A673 (cell line): ENCODE data around the gene EXOSC7. TPM values are rescaled to one million over a fixed set of nuclear protein-coding genes. Genes with fewer than 3 reads are reported as not detected.

ENCODE experiments used
- BruUV-seq: library from RNA; stranded (reverse); fragments of 400-500 nt; replicated peaks from 2 replicates; lab custom pipeline; 2021; lab: Mats Ljungman, UMichigan
- CTCF ChIA-PET: fragments of 300-600 bp; sonication (Branson Sonifier 250); formaldehyde crosslinking; loops from one replicate; lab custom pipeline; 2022; ENCODE audit warnings: antibody characterized with exemption; lab: Charles Lee
- POLR2A ChIA-PET: fragments of 300-600 bp; sonication (Branson Sonifier 250); formaldehyde crosslinking; loops from one replicate; lab custom pipeline; 2022; ENCODE audit warnings: antibody characterized with exemption; ENCODE audit not compliant: low non-redundant PET; lab: Charles Lee
- DNase-seq: peaks from one replicate; pipeline ENCODE4 v3.0.0-alpha.2; 2015; ENCODE audit warnings: low spot score
- H3K27ac ChIP-seq: fragments of 200-600 bp; sonication (generic); 2 replicates; pipeline ENCODE4 v1.5.1; 2016; ENCODE audit warnings: mixed run types, low read depth, mild to moderate bottlenecking, mixed read lengths, antibody characterized with exemption, low read length; ENCODE audit not compliant: poor library complexity, severe bottlenecking
- H3K27me3 ChIP-seq: fragments of 200-600 bp; sonication (generic); replicated peaks from 2 replicates; pipeline ENCODE4 v1.6.1; 2017; ENCODE audit warnings: mixed run types, low read depth, mild to moderate bottlenecking, mixed read lengths, antibody characterized with exemption, low read length; ENCODE audit not compliant: insufficient read depth, poor library complexity
- H3K36me3 ChIP-seq: fragments of 200-600 bp; sonication (generic); 2 replicates; pipeline ENCODE4 v1.6.1; 2016; ENCODE audit warnings: mixed run types, mild to moderate bottlenecking, mixed read lengths, antibody characterized with exemption, low read length; ENCODE audit not compliant: insufficient read depth, poor library complexity, severe bottlenecking
- H3K4me1 ChIP-seq: fragments of 200-600 bp; sonication (generic); 2 replicates; pipeline ENCODE4 v1.6.1; 2017; ENCODE audit warnings: mixed run types, mild to moderate bottlenecking, mixed read lengths, antibody characterized with exemption, low read length; ENCODE audit not compliant: insufficient read depth, poor library complexity, severe bottlenecking
- H3K4me3 ChIP-seq: fragments of 200-600 bp; sonication (generic); 2 replicates; pipeline ENCODE4 v1.5.1; 2016; ENCODE audit warnings: low read depth, mixed run types, mild to moderate bottlenecking, mixed read lengths, low read length; ENCODE audit not compliant: poor library complexity, severe bottlenecking
- H3K9me3 ChIP-seq: fragments of 200-600 bp; sonication (generic); 2 replicates; pipeline ENCODE4 v1.6.1; 2016; ENCODE audit warnings: mixed run types, low read depth, mild to moderate bottlenecking, mixed read lengths, antibody characterized with exemption, low read length; ENCODE audit not compliant: poor library complexity, severe bottlenecking
- EZH2 ChIP-seq: fragments of 200-600 bp; sonication (generic); IDR thresholded peaks from 2 replicates; pipeline ENCODE4 v1.6.1; 2017; ENCODE audit warnings: borderline replicate concordance, low read depth, mild to moderate bottlenecking, mixed read lengths, antibody characterized with exemption, low read length; ENCODE audit not compliant: poor library complexity, severe bottlenecking
- intact Hi-C: fragments of 100-400 bp; cut with micrococcal nuclease; formaldehyde crosslinking; loops from one replicate; pipeline ENCODE4 v1.10.0; 2022; ENCODE audit not compliant: unreplicated experiment
- total RNA-seq: library from RNA; stranded (reverse); gene quantifications from 2 replicates; pipeline ENCODE4 v1.2.3, GENCODE V29; 2021
- TF ChIP-seq, protein P1 (sequence below): fragments of 300-800, 200-600 bp; sonication (generic); conservative IDR thresholded peaks from 2 replicates; pipeline ENCODE4 v1.5.1; 2017; ENCODE audit warnings: low read depth, mild to moderate bottlenecking, antibody characterized with exemption, low read length, moderate library complexity, mixed read lengths

The EXOSC7 gene
- total RNA-seq, 1 experiment from 2014 or later = 47.4 TPM

DNA sequence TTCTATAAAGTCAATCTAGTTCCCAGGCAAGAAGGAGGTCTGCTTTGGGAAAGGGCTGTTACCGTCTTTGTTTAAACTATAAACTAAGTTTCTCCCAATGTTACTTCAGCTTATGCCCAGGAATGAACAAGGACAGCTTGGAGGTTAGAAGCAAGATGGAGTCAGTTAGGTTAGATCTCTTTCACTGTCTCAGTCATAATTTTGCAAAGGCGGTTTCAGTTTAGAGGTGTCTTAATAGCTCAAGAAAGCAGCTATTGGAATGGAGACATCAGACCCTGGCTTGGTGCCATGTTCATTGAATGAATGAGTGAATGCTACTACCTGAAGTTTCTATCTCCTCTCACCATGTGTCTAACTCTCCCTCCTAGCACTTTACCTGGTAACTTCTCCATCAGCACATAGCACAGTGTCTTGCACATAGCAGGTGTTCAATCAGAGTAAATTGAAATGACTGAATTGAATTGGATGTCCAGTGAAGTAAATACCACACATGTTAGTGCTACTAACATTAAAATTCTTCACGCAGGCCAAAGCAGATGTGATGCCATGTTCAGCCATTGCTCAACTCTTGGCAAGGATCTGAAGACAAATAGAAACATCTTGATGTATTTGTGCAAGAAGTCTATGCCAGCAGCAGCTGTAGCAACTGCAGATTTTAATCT, 78.3 kb downstream of the EXOSC7 start:
- Histone ChIP-seq H3K27me3 (no peaks in the 10 kb centered on the region), H3K9me3 (no peaks in the 10 kb centered on the region), H3K4me3 (no peak overlapping the region), H3K36me3 (no peaks in the 10 kb centered on the region), H3K27ac (no peak overlapping the region), H3K4me1 (peaks cover 10% of the 10 kb centered on the region)
- no TSS peak for BruUV-seq
- intact Hi-C loops = no loop called here
- DNase-seq = no peak
- CTCF ChIA-PET = interaction anchor here (1.0 kb wide), 1 partner anchor 13 kb away, joined by 3 read pairs; no protein-coding TSS in a partner anchor
- TF ChIP-seq EZH2 = no peak
- TF ChIP-seq, protein P1, sequence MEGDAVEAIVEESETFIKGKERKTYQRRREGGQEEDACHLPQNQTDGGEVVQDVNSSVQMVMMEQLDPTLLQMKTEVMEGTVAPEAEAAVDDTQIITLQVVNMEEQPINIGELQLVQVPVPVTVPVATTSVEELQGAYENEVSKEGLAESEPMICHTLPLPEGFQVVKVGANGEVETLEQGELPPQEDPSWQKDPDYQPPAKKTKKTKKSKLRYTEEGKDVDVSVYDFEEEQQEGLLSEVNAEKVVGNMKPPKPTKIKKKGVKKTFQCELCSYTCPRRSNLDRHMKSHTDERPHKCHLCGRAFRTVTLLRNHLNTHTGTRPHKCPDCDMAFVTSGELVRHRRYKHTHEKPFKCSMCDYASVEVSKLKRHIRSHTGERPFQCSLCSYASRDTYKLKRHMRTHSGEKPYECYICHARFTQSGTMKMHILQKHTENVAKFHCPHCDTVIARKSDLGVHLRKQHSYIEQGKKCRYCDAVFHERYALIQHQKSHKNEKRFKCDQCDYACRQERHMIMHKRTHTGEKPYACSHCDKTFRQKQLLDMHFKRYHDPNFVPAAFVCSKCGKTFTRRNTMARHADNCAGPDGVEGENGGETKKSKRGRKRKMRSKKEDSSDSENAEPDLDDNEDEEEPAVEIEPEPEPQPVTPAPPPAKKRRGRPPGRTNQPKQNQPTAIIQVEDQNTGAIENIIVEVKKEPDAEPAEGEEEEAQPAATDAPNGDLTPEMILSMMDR = no peak
- POLR2A ChIA-PET = no interaction called here

DNA sequence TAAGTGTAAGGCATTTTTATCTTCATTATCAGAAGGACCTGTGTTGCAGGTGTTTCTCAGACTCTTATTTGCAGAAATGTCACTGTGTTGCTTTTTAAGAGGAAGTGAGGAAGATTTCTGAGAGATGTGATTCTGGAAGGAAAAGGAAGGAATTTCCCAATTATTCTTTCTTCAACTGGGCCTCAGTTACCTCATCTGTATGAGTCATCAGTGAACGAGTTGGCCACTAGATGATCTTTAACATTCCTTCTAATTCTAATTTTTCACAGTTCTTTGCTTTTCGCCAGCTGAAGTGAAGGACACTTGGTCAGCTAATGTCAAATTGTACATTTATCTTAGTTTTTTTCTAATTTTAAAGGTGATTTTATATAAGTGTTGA, 79.0 kb downstream of the EXOSC7 start:
- Histone ChIP-seq H3K4me1 (peaks cover 10% of the 10 kb centered on the region), H3K27me3 (no peaks in the 10 kb centered on the region), H3K27ac (no peak overlapping the region), H3K36me3 (no peaks in the 10 kb centered on the region), H3K4me3 (no peak overlapping the region), H3K9me3 (no peaks in the 10 kb centered on the region)
- BruUV-seq = no TSS peak
- DNase-seq = no peak
- intact Hi-C loops = no loop called here
- no peak for TF ChIP-seq EZH2
- TF ChIP-seq, protein P1 = no peak
- ChIA-PET POLR2A (no interaction called here), CTCF (interaction anchor here (0.6 to 1.0 kb wide), 2 partner anchors 13 to 39 kb away, joined by 3 to 14 read pairs; no protein-coding TSS in a partner anchor)

DNA sequence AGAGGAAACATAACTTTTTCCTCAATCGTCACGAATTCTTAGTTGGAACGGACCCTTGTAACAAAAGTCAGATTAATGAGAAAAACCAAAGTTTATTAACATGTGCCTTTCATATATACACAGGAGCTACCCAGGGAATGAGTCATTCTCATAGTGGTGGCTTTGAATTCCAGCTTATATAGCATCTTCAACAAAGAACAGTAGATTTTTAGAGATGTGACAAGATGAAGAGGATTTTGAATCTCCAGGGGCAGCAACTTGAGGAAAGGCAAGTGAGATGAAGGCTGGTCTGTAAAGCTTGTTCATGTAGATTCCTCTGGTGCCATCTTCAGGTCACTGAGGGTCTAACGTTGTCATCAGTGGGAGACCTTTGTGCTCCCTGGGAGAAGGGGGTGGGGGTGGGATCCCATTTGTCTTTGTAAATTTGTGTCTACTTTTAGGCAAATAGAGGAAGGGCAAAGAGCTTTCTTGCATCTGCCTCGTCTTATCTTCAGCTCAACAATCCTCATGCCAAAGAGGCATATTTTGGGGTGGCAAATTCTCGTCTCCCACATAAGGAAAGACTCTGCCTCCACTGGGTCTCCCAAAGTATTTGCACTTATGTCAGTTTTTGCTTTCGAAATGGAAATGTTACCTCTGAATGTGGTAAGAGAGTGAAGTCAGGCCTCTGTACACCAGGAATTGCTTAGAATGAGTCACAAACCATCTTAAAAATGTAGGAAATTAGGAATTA, 79.5 kb downstream of the EXOSC7 start:
- no TSS peak for BruUV-seq
- DNase-seq = peak; percentile 58

More for the DNA sequence above, 79.5 kb downstream of the EXOSC7 start:
- Histone ChIP-seq H3K27ac (no peak overlapping the region), H3K4me1 (peaks cover 10% of the 10 kb centered on the region), H3K9me3 (no peaks in the 10 kb centered on the region), H3K4me3 (no peak overlapping the region), H3K36me3 (no peaks in the 10 kb centered on the region), H3K27me3 (no peaks in the 10 kb centered on the region)
- ChIA-PET CTCF (interaction anchor here (0.6 to 1.0 kb wide), 2 partner anchors 14 to 39 kb away, joined by 3 to 14 read pairs; no protein-coding TSS in a partner anchor), POLR2A (no interaction called here)
- intact Hi-C loops = no loop called here
- no peak for TF ChIP-seq EZH2
- TF ChIP-seq, protein P1 = peak; percentile 45
